AG09309 (cell line): Measurements from ENCODE around the gene KRT4.

Experiments used
- DNase-seq: peaks from one replicate; pipeline ENCODE4 v3.0.0-alpha.2; 2010; ENCODE audit warnings: low read depth
- H3K4me3 ChIP-seq: 2 replicates; pipeline ENCODE4 v1.5.1; 2011; ENCODE audit warnings: mild to moderate bottlenecking, low read depth, low read length, moderate library complexity; ENCODE audit not compliant: control insufficient read depth
- TF ChIP-seq, protein P1 (sequence below): IDR thresholded peaks from 2 replicates; pipeline ENCODE4 v1.5.1; 2011; ENCODE audit warnings: mild to moderate bottlenecking, low read depth, low read length, inconsistent platforms; ENCODE audit not compliant: insufficient read depth, control insufficient read depth; ENCODE audit errors: missing control alignments

KRT4 gene

GRCh38 chr12:52767427-52767826, 46.5 kb downstream of the KRT4 start:
- TF ChIP-seq, protein P1, sequence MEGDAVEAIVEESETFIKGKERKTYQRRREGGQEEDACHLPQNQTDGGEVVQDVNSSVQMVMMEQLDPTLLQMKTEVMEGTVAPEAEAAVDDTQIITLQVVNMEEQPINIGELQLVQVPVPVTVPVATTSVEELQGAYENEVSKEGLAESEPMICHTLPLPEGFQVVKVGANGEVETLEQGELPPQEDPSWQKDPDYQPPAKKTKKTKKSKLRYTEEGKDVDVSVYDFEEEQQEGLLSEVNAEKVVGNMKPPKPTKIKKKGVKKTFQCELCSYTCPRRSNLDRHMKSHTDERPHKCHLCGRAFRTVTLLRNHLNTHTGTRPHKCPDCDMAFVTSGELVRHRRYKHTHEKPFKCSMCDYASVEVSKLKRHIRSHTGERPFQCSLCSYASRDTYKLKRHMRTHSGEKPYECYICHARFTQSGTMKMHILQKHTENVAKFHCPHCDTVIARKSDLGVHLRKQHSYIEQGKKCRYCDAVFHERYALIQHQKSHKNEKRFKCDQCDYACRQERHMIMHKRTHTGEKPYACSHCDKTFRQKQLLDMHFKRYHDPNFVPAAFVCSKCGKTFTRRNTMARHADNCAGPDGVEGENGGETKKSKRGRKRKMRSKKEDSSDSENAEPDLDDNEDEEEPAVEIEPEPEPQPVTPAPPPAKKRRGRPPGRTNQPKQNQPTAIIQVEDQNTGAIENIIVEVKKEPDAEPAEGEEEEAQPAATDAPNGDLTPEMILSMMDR = no peak
- DNase-seq = no peak
- H3K4me3 ChIP-seq = no peak overlapping the region

- no peak for DNase-seq
- TF ChIP-seq, protein P1 = no peak
- H3K4me3 ChIP-seq = no peak overlapping the region
Measured at GRCh38 chr12:52767020-52767379, 46.9 kb downstream of the KRT4 start.

GRCh38 chr12:52766351-52767019, 47.4 kb downstream of the KRT4 start:
- TF ChIP-seq, protein P1 = no peak
- DNase-seq = no peak
- no peak overlapping the region for H3K4me3 ChIP-seq

- H3K4me3 ChIP-seq = no peak overlapping the region
- no peak for DNase-seq
- TF ChIP-seq, protein P1 = no peak
Measured at GRCh38 chr12:52765702-52766101, 48.2 kb downstream of the KRT4 start.

DNA sequence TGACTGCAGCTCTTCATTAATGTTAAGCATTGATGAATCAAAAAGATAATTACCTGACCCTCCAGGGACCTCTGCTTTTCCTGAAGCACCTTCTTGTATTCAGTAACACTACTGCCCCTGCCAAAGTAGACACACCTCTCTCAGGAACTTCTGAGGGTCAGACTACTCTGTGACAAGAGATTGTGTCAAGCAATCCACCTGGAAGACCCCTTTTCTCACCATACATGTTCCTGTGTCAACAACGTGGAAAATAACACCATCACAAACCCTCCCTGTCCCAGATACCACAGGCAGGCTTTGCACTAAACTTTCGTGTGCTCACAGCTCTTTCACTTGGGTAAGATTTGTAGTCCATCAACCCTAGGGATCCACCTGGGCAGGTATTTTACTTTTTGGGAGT, 49.9 kb downstream of the KRT4 start:
- DNase-seq = no peak
- TF ChIP-seq, protein P1 = no peak
- H3K4me3 ChIP-seq = no peak overlapping the region

DNA sequence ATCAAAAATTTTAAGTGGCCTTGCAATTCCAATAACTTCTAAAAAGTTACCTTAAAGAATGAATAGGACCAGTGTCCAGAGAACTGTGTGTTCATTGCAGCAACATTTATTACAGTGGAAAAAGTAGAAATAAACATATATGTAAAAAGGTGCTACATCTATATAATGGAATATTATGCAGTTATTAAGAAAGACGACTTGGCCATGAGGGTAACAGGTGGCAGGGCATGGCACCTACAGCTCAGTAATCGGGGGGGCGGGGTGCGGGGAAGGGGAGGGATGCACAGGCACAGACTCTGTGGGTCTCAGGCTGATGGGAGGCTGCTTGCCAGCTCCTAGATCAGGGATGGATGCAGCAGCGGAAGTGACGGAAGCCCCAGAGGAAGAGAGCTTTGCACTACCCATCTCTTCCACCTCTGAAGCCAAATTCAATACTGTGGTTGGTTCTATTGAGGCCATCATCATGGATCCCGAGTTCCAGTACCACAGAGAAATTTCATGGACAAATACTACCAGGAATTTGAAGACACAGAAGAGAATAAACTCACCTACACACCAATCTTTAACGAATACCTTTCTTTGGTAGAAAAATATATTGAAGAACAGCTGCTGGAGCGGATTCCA, 50.8 kb downstream of the KRT4 start:
- H3K4me3 ChIP-seq = no peak overlapping the region
- no peak for DNase-seq
- TF ChIP-seq, protein P1 = no peak
